ENCODE results near the gene EIF5B. TPM values are rescaled to one million over a fixed set of nuclear protein-coding genes. Genes with fewer than 3 reads are reported as not detected.

EIF5B gene
- total RNA-seq, 5 donors from 2014 or later (not counting 1 experiment from before 2014, with no cell fraction given) = 32.0 to 44.8 (median 34.2) TPM

GRCh38 chr2:99403084-99403483 lies 65.9 kb downstream of the EIF5B start:
- H3K36me3 ChIP-seq (ENCODE audit: control insufficient read depth in 2 of 2, extremely low read depth in 1 of 2, insufficient read depth in 1 of 2, low read length in 1 of 2) = peaks cover 13 to 87% of the 10 kb centered on the region in 2 donors
- peaks cover 50% of the 10 kb centered on the region for H3K36me3 Mint-ChIP-seq
- H3K27ac ChIP-seq (ENCODE audit: low read length) = no peak overlapping the region
- DNase-seq (no peak), ATAC-seq (replicated peaks in 1 of 4) (no peak)
- H3K27me3 ChIP-seq (replicated peaks in 1 of 2; ENCODE audit: control insufficient read depth in 2 of 2, extremely low read depth in 1 of 2, insufficient read depth in 2 of 2, low read length in 1 of 2) = no peaks in the 10 kb centered on the region
- ChIA-PET CTCF (interaction anchor here in 1 of 2 donors (0.6 kb wide), 1 partner anchor 846 kb away, joined by 4 read pairs; no protein-coding TSS in a partner anchor), POLR2A (interaction anchor here in 1 of 2 donors (0.6 kb wide), 1 partner anchor 43 kb away, joined by 3 read pairs; no protein-coding TSS in a partner anchor)
- H3K9me3 Mint-ChIP-seq = no peaks in the 10 kb centered on the region
- no peak overlapping the region for H3K4me3 ChIP-seq (ENCODE audit: control insufficient read depth in 1 of 2, extremely low read depth in 1 of 2, low read length in 1 of 2)
- H3K27ac Mint-ChIP-seq = peak overlapping the region; percentile 66 to 78
- H3K4me1 Mint-ChIP-seq = peaks cover 8 to 14% (median 10%) of the 10 kb centered on the region in 3 donors
- H3K27me3 Mint-ChIP-seq = no peaks in the 10 kb centered on the region
- H3K9me3 ChIP-seq = no peaks in the 10 kb centered on the region
- H3K4me3 Mint-ChIP-seq = no peak overlapping the region
- H3K4me1 ChIP-seq (ENCODE audit: control insufficient read depth in 1 of 2, extremely low read depth in 1 of 2, insufficient read depth in 2 of 2, low read length in 2 of 2) = no peaks in the 10 kb centered on the region

DNA sequence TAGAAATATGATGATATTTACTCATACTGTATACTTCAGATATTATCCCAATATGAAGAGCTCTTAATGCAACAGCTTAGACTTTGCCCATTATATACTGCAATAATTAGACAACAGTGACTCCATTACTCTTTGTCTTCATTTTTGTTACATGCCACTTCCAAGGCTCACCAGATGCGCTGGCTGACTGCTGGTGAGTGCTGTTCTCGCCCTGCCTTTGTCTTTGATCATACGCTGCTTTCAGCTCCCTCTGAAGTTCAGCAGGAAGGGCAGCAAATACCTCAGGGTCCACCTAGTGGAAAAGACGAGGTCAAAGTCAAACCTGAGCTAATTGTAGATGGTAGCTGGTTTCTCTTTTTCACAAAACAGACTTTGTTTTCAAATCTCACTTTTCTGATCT lies 66.3 kb downstream of the EIF5B start:
- Mint-ChIP-seq H3K27ac (peak overlapping the region; percentile 66 to 78), H3K27me3 (no peaks in the 10 kb centered on the region), H3K36me3 (peaks cover 46% of the 10 kb centered on the region), H3K9me3 (no peaks in the 10 kb centered on the region), H3K4me3 (no peak overlapping the region), H3K4me1 (peaks cover 8 to 14% (median 10%) of the 10 kb centered on the region in 3 donors)
- Histone ChIP-seq H3K36me3 (ENCODE audit: control insufficient read depth in 2 of 2, extremely low read depth in 1 of 2, insufficient read depth in 1 of 2, low read length in 1 of 2) (peaks cover 13 to 84% of the 10 kb centered on the region in 2 donors), H3K4me1 (ENCODE audit: control insufficient read depth in 1 of 2, extremely low read depth in 1 of 2, insufficient read depth in 2 of 2, low read length in 2 of 2) (no peaks in the 10 kb centered on the region), H3K4me3 (ENCODE audit: control insufficient read depth in 1 of 2, extremely low read depth in 1 of 2, low read length in 1 of 2) (no peak overlapping the region), H3K27me3 (replicated peaks in 1 of 2; ENCODE audit: control insufficient read depth in 2 of 2, extremely low read depth in 1 of 2, insufficient read depth in 2 of 2, low read length in 1 of 2) (no peaks in the 10 kb centered on the region), H3K9me3 (no peaks in the 10 kb centered on the region), H3K27ac (ENCODE audit: low read length) (no peak overlapping the region)
- ATAC-seq (replicated peaks in 1 of 4) (peak in 1 of 4 experiments; percentile 32), DNase-seq (peak in 1 of 35 experiments; percentile 21)
- WGBS (ENCODE audit: insufficient coverage) = 62% methylated on average over 3 of the region's 4 CpGs
- CTCF ChIA-PET = no interaction called here
- POLR2A ChIA-PET = no interaction called here

- Mint-ChIP-seq H3K27me3 (no peaks in the 10 kb centered on the region), H3K27ac (peak overlapping the region; percentile 66 to 78), H3K4me1 (peaks cover 8 to 14% (median 10%) of the 10 kb centered on the region in 3 donors), H3K36me3 (peaks cover 40% of the 10 kb centered on the region), H3K9me3 (no peaks in the 10 kb centered on the region), H3K4me3 (no peak overlapping the region)
- Histone ChIP-seq H3K27ac (ENCODE audit: low read length) (no peak overlapping the region), H3K4me3 (ENCODE audit: control insufficient read depth in 1 of 2, extremely low read depth in 1 of 2, low read length in 1 of 2) (no peak overlapping the region), H3K36me3 (ENCODE audit: control insufficient read depth in 2 of 2, extremely low read depth in 1 of 2, insufficient read depth in 1 of 2, low read length in 1 of 2) (peaks cover 13 to 82% of the 10 kb centered on the region in 2 donors), H3K4me1 (ENCODE audit: control insufficient read depth in 1 of 2, extremely low read depth in 1 of 2, insufficient read depth in 2 of 2, low read length in 2 of 2) (no peaks in the 10 kb centered on the region), H3K27me3 (replicated peaks in 1 of 2; ENCODE audit: control insufficient read depth in 2 of 2, extremely low read depth in 1 of 2, insufficient read depth in 2 of 2, low read length in 1 of 2) (no peaks in the 10 kb centered on the region), H3K9me3 (no peaks in the 10 kb centered on the region)
- ATAC-seq (replicated peaks in 1 of 4) (no peak), DNase-seq (no peak)
- ChIA-PET CTCF (interaction anchor here in 1 of 2 donors (0.6 kb wide), 2 partner anchors 21 to 57 kb away, joined by 3 to 6 read pairs; no protein-coding TSS in a partner anchor), POLR2A (no interaction called here)
- WGBS (ENCODE audit: insufficient coverage) = 81% methylated on average over 3 of the region's 8 CpGs
Measured at GRCh38 chr2:99404039-99404796, 67.0 kb downstream of the EIF5B start.

GRCh38 chr2:99404797-99405669 lies 67.8 kb downstream of the EIF5B start:
- H3K4me3 ChIP-seq (ENCODE audit: control insufficient read depth in 1 of 2, extremely low read depth in 1 of 2, low read length in 1 of 2) = no peak overlapping the region
- H3K27ac ChIP-seq (ENCODE audit: low read length) = no peak overlapping the region
- ATAC-seq (replicated peaks in 1 of 4) (no peak), DNase-seq (no peak)
- H3K36me3 Mint-ChIP-seq = peaks cover 34% of the 10 kb centered on the region
- POLR2A ChIA-PET = interaction anchor here in 1 of 2 donors (0.5 kb wide), 1 partner anchor 9 kb away, joined by 3 read pairs; no protein-coding TSS in a partner anchor
- H3K9me3 ChIP-seq = no peaks in the 10 kb centered on the region
- H3K4me3 Mint-ChIP-seq = no peak overlapping the region
- H3K9me3 Mint-ChIP-seq = no peaks in the 10 kb centered on the region
- WGBS (ENCODE audit: insufficient coverage) = 88% methylated on average over 4 of the region's 5 CpGs
- H3K27me3 Mint-ChIP-seq = no peaks in the 10 kb centered on the region
- CTCF ChIA-PET = interaction anchor here in 1 of 2 donors (0.6 kb wide), 1 partner anchor 22 kb away, joined by 3 read pairs; no protein-coding TSS in a partner anchor
- peak overlapping the region in 1 of 2 donors; percentile 17 for H3K27ac Mint-ChIP-seq
- H3K36me3 ChIP-seq (ENCODE audit: control insufficient read depth in 2 of 2, extremely low read depth in 1 of 2, insufficient read depth in 1 of 2, low read length in 1 of 2) = peaks cover 21 to 74% of the 10 kb centered on the region in 2 donors
- no peaks in the 10 kb centered on the region for H3K4me1 ChIP-seq (ENCODE audit: control insufficient read depth in 1 of 2, extremely low read depth in 1 of 2, insufficient read depth in 2 of 2, low read length in 2 of 2)
- H3K27me3 ChIP-seq (replicated peaks in 1 of 2; ENCODE audit: control insufficient read depth in 2 of 2, extremely low read depth in 1 of 2, insufficient read depth in 2 of 2, low read length in 1 of 2) = no peaks in the 10 kb centered on the region
- peaks cover 8 to 14% (median 10%) of the 10 kb centered on the region in 3 donors for H3K4me1 Mint-ChIP-seq

GRCh38 chr2:99406137-99406536 lies 68.9 kb downstream of the EIF5B start:
- H3K36me3 ChIP-seq (ENCODE audit: control insufficient read depth in 2 of 2, extremely low read depth in 1 of 2, insufficient read depth in 1 of 2, low read length in 1 of 2) = peaks cover 27 to 74% of the 10 kb centered on the region in 2 donors
- ATAC-seq (replicated peaks in 1 of 4) (no peak), DNase-seq (no peak)
- Mint-ChIP-seq H3K4me1 (peaks cover 8 to 14% (median 10%) of the 10 kb centered on the region in 3 donors), H3K9me3 (no peaks in the 10 kb centered on the region), H3K27ac (peak overlapping the region in 1 of 2 donors; percentile 45), H3K36me3 (peaks cover 38% of the 10 kb centered on the region), H3K27me3 (no peaks in the 10 kb centered on the region), H3K4me3 (no peak overlapping the region)
- 100% methylated on average over 1 of the region's 6 CpGs for WGBS (ENCODE audit: insufficient coverage)
- CTCF ChIA-PET = no interaction called here
- H3K4me3 ChIP-seq (ENCODE audit: control insufficient read depth in 1 of 2, extremely low read depth in 1 of 2, low read length in 1 of 2) = no peak overlapping the region
- H3K27ac ChIP-seq (ENCODE audit: low read length) = no peak overlapping the region
- no peaks in the 10 kb centered on the region for H3K27me3 ChIP-seq (replicated peaks in 1 of 2; ENCODE audit: control insufficient read depth in 2 of 2, extremely low read depth in 1 of 2, insufficient read depth in 2 of 2, low read length in 1 of 2)
- no peaks in the 10 kb centered on the region for H3K9me3 ChIP-seq
- no peaks in the 10 kb centered on the region for H3K4me1 ChIP-seq (ENCODE audit: control insufficient read depth in 1 of 2, extremely low read depth in 1 of 2, insufficient read depth in 2 of 2, low read length in 2 of 2)
- POLR2A ChIA-PET = no interaction called here

DNA sequence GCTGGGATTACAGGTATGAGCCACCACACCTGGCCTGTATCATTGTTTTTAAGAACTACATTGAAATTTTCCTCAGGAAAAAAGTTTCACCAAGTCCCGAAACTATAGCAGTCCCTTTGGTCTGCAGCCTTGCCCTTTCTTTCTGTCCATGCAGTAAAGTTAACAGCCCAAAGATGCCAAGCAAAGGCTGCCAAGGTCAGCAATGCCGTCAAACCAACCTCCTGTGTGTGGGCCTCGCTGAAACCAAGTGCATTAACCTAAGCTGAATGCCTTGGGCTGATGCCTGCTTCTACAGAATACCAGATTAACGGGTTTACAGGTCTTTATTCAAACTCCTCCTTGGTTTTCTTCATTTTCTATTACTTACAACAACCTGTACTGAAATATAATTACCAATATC lies 73.1 kb downstream of the EIF5B start:
- Mint-ChIP-seq H3K27ac (no peak overlapping the region), H3K27me3 (no peaks in the 10 kb centered on the region), H3K36me3 (peaks cover 34% of the 10 kb centered on the region), H3K4me3 (no peak overlapping the region), H3K9me3 (no peaks in the 10 kb centered on the region), H3K4me1 (no peaks in the 10 kb centered on the region)
- Histone ChIP-seq H3K9me3 (no peaks in the 10 kb centered on the region), H3K36me3 (ENCODE audit: control insufficient read depth in 2 of 2, extremely low read depth in 1 of 2, insufficient read depth in 1 of 2, low read length in 1 of 2) (peaks cover 23 to 71% of the 10 kb centered on the region in 2 donors), H3K4me1 (ENCODE audit: control insufficient read depth in 1 of 2, extremely low read depth in 1 of 2, insufficient read depth in 2 of 2, low read length in 2 of 2) (no peaks in the 10 kb centered on the region), H3K4me3 (ENCODE audit: control insufficient read depth in 1 of 2, extremely low read depth in 1 of 2, low read length in 1 of 2) (no peak overlapping the region), H3K27me3 (replicated peaks in 1 of 2; ENCODE audit: control insufficient read depth in 2 of 2, extremely low read depth in 1 of 2, insufficient read depth in 2 of 2, low read length in 1 of 2) (no peaks in the 10 kb centered on the region), H3K27ac (ENCODE audit: low read length) (no peak overlapping the region)
- no peak for ATAC-seq (replicated peaks in 1 of 4)
- DNase-seq = no peak
- CTCF ChIA-PET = no interaction called here
- POLR2A ChIA-PET = interaction anchor here in 1 of 2 donors (0.6 kb wide), 1 partner anchor 1846 kb away, joined by 4 read pairs; no protein-coding TSS in a partner anchor
- WGBS (ENCODE audit: insufficient coverage) = 95% methylated on average over 4 of the region's 4 CpGs

Data from T-cell (primary cell).